ENCODE results near the gene XNDC1N. TPM values are rescaled to one million over a fixed set of nuclear protein-coding genes. Genes with fewer than 3 reads are reported as not detected.

Gene XNDC1N, protein sequence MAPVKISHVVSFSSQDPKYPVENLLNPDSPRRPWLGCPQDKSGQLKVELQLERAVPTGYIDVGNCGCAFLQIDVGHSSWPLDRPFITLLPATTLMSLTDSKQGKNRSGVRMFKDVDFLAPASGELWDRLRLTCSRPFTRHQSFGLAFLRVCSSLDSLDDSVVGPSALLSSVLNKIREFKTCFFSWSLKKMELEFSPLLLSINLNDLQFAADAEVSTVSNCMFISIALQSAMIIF
- 10 to 100 TPM; 12.8 to 14.0 TPM for total RNA-seq

DNA sequence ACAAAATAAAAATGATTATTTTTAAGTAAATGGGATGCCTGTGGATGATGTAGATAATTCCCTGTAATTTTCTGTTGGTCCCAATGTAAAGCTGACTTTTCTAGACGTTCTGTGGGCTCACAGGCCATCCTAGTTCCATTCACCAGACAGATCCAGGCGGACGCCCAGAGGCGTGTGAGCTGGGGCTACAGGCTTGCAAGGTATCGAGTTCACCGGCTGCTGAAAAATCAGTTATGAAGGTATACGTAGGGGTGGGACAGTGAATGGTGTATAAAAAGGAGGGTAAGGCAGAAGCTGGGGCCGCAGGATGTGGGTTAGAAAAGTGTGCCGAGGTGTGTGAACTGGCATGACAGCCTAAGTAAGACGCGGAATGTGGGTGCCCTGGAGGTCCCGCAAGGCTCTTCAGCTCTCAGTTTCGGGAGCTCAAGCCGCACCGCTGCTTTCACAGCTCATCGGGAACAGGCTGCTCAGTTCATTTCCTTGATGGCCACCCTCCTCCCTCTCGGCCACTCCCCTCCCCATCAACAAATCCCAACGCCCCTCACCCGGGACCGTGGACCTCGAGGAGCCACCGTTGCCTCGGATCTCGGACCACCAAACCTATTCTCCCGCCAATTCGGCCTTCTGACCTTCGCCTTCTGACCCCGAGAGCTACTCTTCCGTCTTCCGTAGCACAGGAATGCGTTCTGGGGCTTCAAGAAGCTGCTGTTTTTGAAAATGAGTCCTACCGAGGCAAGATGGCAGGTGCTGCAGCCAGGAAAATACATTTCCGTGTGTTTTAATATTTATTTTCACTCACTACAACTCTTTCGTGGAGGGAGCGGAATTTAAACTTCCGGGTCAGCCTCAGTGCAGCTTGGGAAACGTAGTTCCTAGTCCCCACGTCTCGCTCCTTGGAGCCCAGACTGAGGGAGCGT lies at the start of gene XNDC1N:
TSS of gene XNDC1N (minus strand) at position 775 of the 917 bp plus-strand sequence. CDS start 5,241 bp downstream, outside the sequence.
- ChIA-PET POLR2A (interaction anchor here (0.6 to 3.6 kb wide), 27 partner anchors 9 to 592 kb away, joined by 3 to 47 read pairs (median 4); partner anchors contain the start of genes ANAPC15, IL18BP, LAMTOR1 and NADSYN1), CTCF (interaction anchor here (0.6 to 2.8 kb wide), 12 partner anchors 48 to 519 kb away, joined by 3 to 13 read pairs (median 4); no protein-coding TSS in a partner anchor)
- peaks cover 16% of the 10 kb centered on the region for H3K36me3 Mint-ChIP-seq (ENCODE audit: low read depth)
- peak within 1 kb of the TSS; percentile 95 for H3K4me3 Mint-ChIP-seq
- peaks cover 46% of the 10 kb centered on the region for H3K4me1 Mint-ChIP-seq
- no peaks in the 10 kb centered on the region for H3K9me3 Mint-ChIP-seq
- no peaks in the 10 kb centered on the region for H3K27me3 Mint-ChIP-seq
- H3K27ac Mint-ChIP-seq: peak within 1 kb of the TSS; percentile 94
- DNase-seq: peak; percentile 82

DNA sequence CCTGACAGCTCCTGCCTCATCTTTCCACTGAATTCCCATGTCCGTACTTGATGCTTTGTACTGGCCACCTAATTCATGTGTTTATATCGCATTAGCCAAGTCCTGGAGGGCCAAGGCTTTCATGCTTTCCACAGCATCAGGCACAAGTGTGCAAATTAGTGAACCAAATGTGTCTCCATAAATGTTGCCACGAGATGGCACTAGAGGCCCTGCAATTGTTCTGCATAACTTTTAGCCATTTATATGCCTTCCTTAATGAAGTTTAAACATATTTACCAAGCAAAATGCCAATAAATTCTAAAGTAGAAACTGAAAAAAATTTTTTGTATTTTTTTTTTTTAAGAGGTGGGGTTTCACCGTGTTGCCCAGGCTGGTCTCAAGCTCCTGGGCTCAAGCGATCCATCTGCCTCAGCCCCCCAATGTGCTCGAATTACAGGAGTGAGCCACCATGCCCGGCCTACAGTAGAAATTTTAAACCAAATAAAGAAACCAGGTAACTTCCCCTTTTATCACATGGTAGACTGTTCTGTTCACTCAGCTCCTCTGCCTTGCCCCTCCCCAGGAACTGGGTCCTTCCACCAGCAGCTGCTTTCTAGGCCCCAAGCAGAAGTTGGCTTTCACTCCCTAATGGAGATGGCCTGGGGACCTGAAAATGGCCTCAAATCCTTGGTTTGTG lies 49.5 kb upstream of the XNDC1N start:
- ChIA-PET POLR2A (interaction anchor here (1.0 to 1.7 kb wide), 4 partner anchors 19 to 113 kb away, joined by 3 to 4 read pairs (median 3); no protein-coding TSS in a partner anchor), CTCF (interaction anchor here (0.7 to 3.6 kb wide), 26 partner anchors 10 to 453 kb away, joined by 3 to 27 read pairs (median 5); partner anchors contain the start of genes IL18BP, RNF121 and XNDC1N)
- DNase-seq: peak; percentile 67
- H3K4me1 Mint-ChIP-seq: no peaks in the 10 kb centered on the region
- no peaks in the 10 kb centered on the region for H3K27me3 Mint-ChIP-seq
- H3K27ac Mint-ChIP-seq: peak overlapping the region; percentile 37
- H3K36me3 Mint-ChIP-seq (ENCODE audit: low read depth): peaks cover 3% of the 10 kb centered on the region
- H3K4me3 Mint-ChIP-seq: no peak overlapping the region
- H3K9me3 Mint-ChIP-seq: no peaks in the 10 kb centered on the region

DNA sequence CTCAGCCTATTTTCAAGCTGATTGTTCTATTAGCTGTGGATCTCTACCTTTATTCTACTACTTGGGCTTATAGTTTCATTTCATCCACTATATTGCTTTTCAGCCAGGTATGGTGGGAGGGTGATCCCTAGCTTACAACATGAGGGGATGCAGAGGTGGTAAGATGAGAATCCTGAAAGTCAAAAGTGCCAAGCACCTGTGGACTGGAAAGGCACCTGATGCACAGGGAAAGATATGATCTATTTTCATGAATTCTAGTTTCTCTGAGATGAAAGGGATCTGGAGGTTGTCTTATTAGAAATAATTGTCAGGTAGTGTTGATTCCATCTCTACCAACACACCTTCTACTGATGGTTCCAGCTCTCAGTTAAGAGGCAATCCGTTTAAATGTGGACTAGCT lies 48.7 kb upstream of the XNDC1N start:
- Mint-ChIP-seq H3K9me3 (no peaks in the 10 kb centered on the region), H3K4me3 (no peak overlapping the region), H3K36me3 (ENCODE audit: low read depth) (no peaks in the 10 kb centered on the region), H3K4me1 (no peaks in the 10 kb centered on the region), H3K27ac (no peak overlapping the region), H3K27me3 (no peaks in the 10 kb centered on the region)
- POLR2A ChIA-PET: interaction anchor here (1.5 kb wide), 2 partner anchors 20 to 45 kb away, joined by 3 read pairs; no protein-coding TSS in a partner anchor
- no peak for DNase-seq
- CTCF ChIA-PET: interaction anchor here (0.6 to 3.6 kb wide), 24 partner anchors 9 to 454 kb away, joined by 3 to 27 read pairs (median 5); partner anchors contain the start of genes IL18BP, RNF121 and XNDC1N

DNA sequence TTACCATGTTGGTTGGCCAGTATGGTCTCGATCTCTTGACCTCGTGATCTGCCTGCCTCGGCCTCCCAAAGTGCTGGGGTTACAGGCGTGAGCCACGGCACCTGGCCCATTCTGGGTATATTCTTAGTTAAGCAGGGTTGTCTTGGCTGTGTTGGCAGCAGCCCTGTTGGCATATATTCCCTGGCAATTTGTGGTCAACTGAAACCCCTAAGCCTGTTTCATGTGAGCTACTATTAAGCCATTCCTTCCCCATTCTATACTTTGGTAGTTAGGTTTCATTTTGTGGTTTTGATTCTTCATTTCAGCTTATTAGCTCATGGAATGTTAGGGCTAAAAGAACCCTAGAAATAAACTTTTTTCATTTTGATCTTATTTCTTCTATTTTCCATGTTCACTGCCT lies 48.2 kb upstream of the XNDC1N start:
- Mint-ChIP-seq H3K36me3 (ENCODE audit: low read depth) (peaks cover 5% of the 10 kb centered on the region), H3K4me1 (no peaks in the 10 kb centered on the region)

DNA sequence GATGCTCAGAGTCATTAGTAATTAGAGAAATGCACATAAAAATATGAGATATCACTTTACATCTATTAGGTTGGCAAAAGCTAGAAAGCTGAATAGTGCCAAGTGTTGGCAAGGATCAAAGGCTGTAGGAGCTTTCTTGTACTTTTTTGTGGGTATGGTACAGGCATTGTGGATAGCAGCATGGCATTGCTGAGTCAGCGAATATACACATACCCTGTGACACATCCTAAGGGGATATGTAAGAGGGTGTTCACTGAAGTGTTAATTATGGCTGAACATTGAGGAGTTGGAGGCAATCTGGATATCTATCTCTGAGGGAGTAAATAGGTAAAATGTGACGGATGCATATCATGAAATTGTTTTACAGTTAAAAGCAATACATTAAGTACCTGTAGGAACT lies 43.3 kb upstream of the XNDC1N start:
- no peaks in the 10 kb centered on the region for H3K27me3 Mint-ChIP-seq
- DNase-seq: no peak
- no peaks in the 10 kb centered on the region for H3K4me1 Mint-ChIP-seq
- no peak overlapping the region for H3K4me3 Mint-ChIP-seq
- CTCF ChIA-PET: interaction anchor here (0.6 kb wide), 1 partner anchor 475 kb away, joined by 4 read pairs; no protein-coding TSS in a partner anchor
- H3K27ac Mint-ChIP-seq: no peak overlapping the region
- peaks cover 16% of the 10 kb centered on the region for H3K36me3 Mint-ChIP-seq (ENCODE audit: low read depth)
- POLR2A ChIA-PET: interaction anchor here (1.1 kb wide), 1 partner anchor 100 kb away, joined by 3 read pairs; no protein-coding TSS in a partner anchor
- no peaks in the 10 kb centered on the region for H3K9me3 Mint-ChIP-seq

More for the DNA sequence above, 48.2 kb upstream of the XNDC1N start:
- Mint-ChIP-seq H3K27me3 (no peaks in the 10 kb centered on the region), H3K9me3 (no peaks in the 10 kb centered on the region), H3K4me3 (no peak overlapping the region), H3K27ac (no peak overlapping the region)
- CTCF ChIA-PET: interaction anchor here (0.6 to 3.6 kb wide), 18 partner anchors 8 to 455 kb away, joined by 3 to 27 read pairs (median 8); partner anchors contain the start of genes IL18BP, RNF121 and XNDC1N
- POLR2A ChIA-PET: interaction anchor here (1.1 to 1.5 kb wide), 2 partner anchors 44 to 125 kb away, joined by 3 read pairs; no protein-coding TSS in a partner anchor
- no peak for DNase-seq

DNA sequence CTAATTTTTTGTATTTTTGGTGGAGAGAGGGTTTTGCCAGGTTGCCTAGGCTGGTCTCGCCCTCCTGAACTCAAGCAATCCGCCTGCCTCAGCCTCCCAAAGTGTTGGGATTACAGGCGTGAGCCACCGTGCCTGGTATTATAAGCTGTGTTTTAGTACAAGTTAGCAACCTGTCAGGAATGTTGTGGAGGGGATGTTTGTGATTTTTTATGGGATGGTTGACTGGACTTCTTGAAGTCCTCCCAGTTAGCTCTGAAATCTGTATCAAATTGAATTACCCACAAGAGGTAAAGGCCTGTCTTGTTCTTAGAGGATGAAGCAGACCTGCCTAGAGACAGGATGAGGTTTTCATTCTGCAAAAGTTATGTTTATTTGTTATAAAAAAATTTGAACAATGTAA lies 36.2 kb upstream of the XNDC1N start:
- Mint-ChIP-seq H3K27ac (no peak overlapping the region), H3K9me3 (no peaks in the 10 kb centered on the region), H3K36me3 (ENCODE audit: low read depth) (peaks cover 31% of the 10 kb centered on the region), H3K27me3 (no peaks in the 10 kb centered on the region), H3K4me3 (no peak overlapping the region), H3K4me1 (peaks cover 13% of the 10 kb centered on the region)
- no peak for DNase-seq
- POLR2A ChIA-PET: interaction anchor here (0.8 kb wide), 1 partner anchor 53 kb away, joined by 3 read pairs; no protein-coding TSS in a partner anchor
- CTCF ChIA-PET: interaction anchor here (1.2 kb wide), 1 partner anchor 13 kb away, joined by 5 read pairs; no protein-coding TSS in a partner anchor

DNA sequence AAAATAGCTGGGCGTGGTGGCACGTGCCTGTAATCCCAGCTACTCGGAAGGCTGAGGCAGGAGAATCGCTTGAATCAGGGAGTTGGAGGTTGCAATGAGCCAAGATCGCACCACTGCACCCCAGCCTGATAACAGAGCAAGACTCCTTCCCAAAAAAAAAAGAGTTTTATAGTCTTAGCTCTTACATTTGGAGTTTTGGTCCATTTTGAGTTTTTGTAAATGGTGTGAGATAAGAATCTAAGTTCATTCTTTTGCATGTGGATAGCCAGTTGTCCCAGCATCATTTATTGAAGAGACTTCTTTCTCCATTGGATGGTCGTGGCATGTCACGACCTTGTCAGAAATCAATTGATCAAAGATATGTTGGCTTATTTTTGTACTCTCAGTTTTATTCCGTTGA lies 35.1 kb upstream of the XNDC1N start:
- Mint-ChIP-seq H3K4me1 (peaks cover 13% of the 10 kb centered on the region), H3K9me3 (no peaks in the 10 kb centered on the region), H3K36me3 (ENCODE audit: low read depth) (peaks cover 31% of the 10 kb centered on the region), H3K4me3 (no peak overlapping the region), H3K27ac (no peak overlapping the region), H3K27me3 (no peaks in the 10 kb centered on the region)
- no peak for DNase-seq
- ChIA-PET POLR2A (no interaction called here), CTCF (interaction anchor here (1.2 kb wide), 1 partner anchor 14 kb away, joined by 5 read pairs; no protein-coding TSS in a partner anchor)

DNA sequence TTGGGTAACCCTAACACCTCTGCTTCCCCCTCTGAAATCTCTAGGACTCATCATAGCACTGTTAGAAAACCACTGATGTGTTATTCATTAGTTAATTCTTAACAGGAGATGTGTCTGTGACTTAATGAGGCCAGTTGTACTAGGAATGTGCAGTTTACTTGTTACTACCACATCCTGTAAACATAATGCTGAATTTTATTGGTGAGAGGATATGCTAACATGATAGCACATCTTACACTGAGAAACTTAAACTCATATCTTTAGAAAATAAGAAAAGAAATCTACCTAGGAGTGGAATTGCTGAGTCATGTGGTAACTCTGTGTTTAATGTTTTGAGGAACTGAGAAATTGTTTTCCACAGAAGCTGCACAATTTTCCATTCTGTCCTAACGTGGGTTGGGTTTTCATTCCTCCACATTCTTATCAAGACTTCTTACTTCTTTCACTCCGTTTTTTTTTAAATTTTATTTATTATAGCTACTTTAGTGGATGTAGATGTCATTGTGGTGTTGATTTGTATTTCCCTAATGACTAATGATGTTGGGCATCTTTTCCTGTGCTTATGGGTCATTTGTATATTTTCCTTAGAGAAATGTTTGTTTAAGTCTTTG lies 34.1 kb upstream of the XNDC1N start:
- Mint-ChIP-seq H3K36me3 (ENCODE audit: low read depth) (peaks cover 25% of the 10 kb centered on the region), H3K4me1 (peaks cover 13% of the 10 kb centered on the region), H3K4me3 (no peak overlapping the region), H3K9me3 (no peaks in the 10 kb centered on the region), H3K27ac (peak overlapping the region; percentile 64), H3K27me3 (no peaks in the 10 kb centered on the region)
- ChIA-PET POLR2A (no interaction called here), CTCF (no interaction called here)
- DNase-seq: no peak

DNA sequence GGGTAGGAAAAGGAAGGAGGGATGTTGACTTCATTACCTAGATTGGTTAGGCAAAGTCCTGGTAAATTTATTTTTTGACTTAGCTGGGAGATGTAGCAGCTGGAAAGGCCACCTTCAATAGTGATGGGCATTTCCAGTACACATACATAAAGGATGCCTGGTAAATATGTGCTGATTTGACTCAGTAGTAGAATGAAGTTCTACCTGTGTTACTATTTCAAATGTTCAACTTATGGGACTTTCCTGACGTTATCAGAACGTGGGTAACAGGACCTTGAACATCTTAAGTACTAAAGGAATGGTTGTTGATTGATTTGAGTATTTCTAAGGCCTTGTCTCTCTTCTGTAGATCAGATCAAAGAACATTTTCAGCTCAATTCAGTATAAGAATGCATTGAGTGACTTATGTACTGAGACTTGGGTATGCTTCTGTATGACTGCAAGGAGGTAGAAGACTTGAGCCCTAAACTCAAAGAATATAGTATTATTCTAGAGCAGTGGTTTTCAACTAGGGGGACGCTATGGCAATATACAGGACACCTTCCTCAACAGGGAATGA lies 27.6 kb upstream of the XNDC1N start:
- DNase-seq: no peak
- POLR2A ChIA-PET: interaction anchor here (1.0 kb wide), 1 partner anchor 25 kb away, joined by 3 read pairs; no protein-coding TSS in a partner anchor
- H3K36me3 Mint-ChIP-seq (ENCODE audit: low read depth): peaks cover 13% of the 10 kb centered on the region
- CTCF ChIA-PET: interaction anchor here (1.4 kb wide), 1 partner anchor 69 kb away, joined by 4 read pairs; no protein-coding TSS in a partner anchor
- H3K4me3 Mint-ChIP-seq: no peak overlapping the region
- H3K27me3 Mint-ChIP-seq: no peaks in the 10 kb centered on the region
- no peak overlapping the region for H3K27ac Mint-ChIP-seq
- H3K9me3 Mint-ChIP-seq: no peaks in the 10 kb centered on the region
- H3K4me1 Mint-ChIP-seq: peaks cover 8% of the 10 kb centered on the region

DNA sequence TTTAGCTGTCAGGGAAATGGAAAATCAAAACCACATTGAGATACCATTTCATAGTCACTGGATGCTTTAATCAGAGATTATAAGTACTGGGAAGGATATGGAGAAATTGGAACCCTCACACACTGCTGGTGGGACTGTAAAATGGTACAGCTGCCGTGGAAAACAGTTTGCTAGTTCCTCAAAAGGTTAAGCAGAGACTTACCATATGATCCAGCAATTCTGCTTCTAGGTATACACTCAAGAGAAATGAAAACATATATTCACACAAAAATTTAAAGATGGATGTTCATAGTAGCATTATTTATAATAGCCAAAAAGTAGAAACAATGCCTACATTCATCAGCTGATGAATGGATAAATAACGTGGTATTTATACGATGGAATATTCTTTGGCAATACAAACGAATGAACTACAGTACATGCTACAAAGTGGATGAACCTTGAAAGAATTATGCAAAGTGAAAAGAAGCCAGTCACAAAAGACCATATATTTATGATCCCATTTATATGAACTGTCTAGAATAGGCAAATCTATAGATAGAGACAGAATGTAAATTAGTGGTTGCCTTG lies 23.4 kb upstream of the XNDC1N start:
- POLR2A ChIA-PET: no interaction called here

DNA sequence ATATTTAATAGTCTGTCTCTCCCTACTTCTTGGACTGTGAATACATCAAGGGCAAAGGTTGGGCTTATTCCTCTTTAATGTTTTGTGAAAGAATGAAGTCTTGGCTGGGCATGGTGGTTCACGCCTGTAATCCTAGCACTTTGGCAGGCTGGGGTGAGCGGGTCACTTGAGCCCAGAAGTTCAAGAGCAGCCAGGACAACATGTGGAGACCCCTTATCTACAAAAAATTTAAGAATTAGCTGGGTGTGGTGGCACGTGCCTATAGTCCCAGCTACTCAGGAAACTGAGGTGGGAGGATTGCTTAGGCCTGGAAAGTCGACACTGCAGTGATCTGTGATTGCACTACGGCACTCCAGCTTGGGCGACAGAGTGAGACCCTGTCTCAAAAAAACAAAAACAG lies 20.6 kb upstream of the XNDC1N start:
- Mint-ChIP-seq H3K4me1 (peaks cover 12% of the 10 kb centered on the region), H3K36me3 (ENCODE audit: low read depth) (peaks cover 5% of the 10 kb centered on the region), H3K9me3 (no peaks in the 10 kb centered on the region), H3K4me3 (no peak overlapping the region), H3K27ac (no peak overlapping the region), H3K27me3 (no peaks in the 10 kb centered on the region)
- DNase-seq: no peak
- ChIA-PET POLR2A (interaction anchor here (1.0 kb wide), 1 partner anchor 21 kb away, joined by 4 read pairs; the partner anchor contains the start of gene XNDC1N), CTCF (interaction anchor here (0.9 kb wide), 1 partner anchor 28 kb away, joined by 3 read pairs; no protein-coding TSS in a partner anchor)

More for the DNA sequence above, 23.4 kb upstream of the XNDC1N start:
- no peaks in the 10 kb centered on the region for H3K27me3 Mint-ChIP-seq
- CTCF ChIA-PET: no interaction called here
- no peak overlapping the region for H3K4me3 Mint-ChIP-seq
- H3K36me3 Mint-ChIP-seq (ENCODE audit: low read depth): no peaks in the 10 kb centered on the region
- H3K9me3 Mint-ChIP-seq: no peaks in the 10 kb centered on the region
- no peak overlapping the region for H3K27ac Mint-ChIP-seq
- peaks cover 13% of the 10 kb centered on the region for H3K4me1 Mint-ChIP-seq
- no peak for DNase-seq
